Measurements from ENCODE around the gene COMT.

- TF ChIP-seq ZNF792 (tag by site-specific recombination; IDR thresholded peaks at IDR 0.05) (no peak), YY1 (tag by site-specific recombination; IDR thresholded peaks at IDR 0.05) (no peak), HIC1 (tag by site-specific recombination; IDR thresholded peaks at IDR 0.05) (no peak), ZNF426 (tag by site-specific recombination; IDR thresholded peaks at IDR 0.05) (no peak), CTCF (tag by site-specific recombination; IDR thresholded peaks at IDR 0.05) (no peak)
These were observed 73.6 kb downstream of the COMT start for GRCh38 chr22:20015187-20015625.
